Measurements from ENCODE around the gene PIK3R6. TPM values are rescaled to one million over a fixed set of nuclear protein-coding genes. Genes with fewer than 3 reads are reported as not detected.

The PIK3R6 gene
- total and polyA plus RNA-seq, 10 of the 15 experiments (the other 5 are each of a cell fraction or from before 2014, with no cell fraction given): 6.7 to 146 (median 68.2) TPM

DNA sequence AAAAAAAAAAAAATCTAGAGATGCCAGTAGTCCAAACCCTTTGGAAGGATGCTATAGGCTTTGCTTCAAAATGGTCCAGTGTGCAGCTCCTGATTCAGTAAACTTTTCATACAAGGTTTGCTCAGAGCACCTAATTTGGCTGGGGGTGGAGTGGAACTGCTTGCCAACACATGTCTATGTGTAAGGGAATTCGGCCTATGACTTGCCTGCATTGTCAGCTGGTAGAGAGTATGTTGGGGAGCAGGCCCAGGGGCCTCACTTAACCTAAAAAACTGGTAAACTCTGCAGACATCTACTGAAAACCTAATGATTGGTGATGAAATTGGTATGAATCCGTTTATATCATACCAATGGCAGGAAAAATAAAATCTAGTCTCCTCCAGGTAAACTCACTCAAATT lies 66.8 kb downstream of the PIK3R6 start:
- DNase-seq (ENCODE audit: low read depth, low spot score) (no peak), FAIRE-seq (no peak), ATAC-seq (no peak)
- H2AFZ ChIP-seq (ENCODE audit: control insufficient read depth, low read depth, low read length): no peak overlapping the region
- no peaks in the 10 kb centered on the region for H3K79me2 ChIP-seq (ENCODE audit: control insufficient read depth, insufficient read depth, low read length)
- H3K9ac ChIP-seq (ENCODE audit: control insufficient read depth, insufficient read depth, low read length): no peak overlapping the region
- H3K27me3 ChIP-seq (replicated peaks in 1 of 2; ENCODE audit: control insufficient read depth in 2 of 2, insufficient read depth in 2 of 2, low read length in 1 of 2): no peaks in the 10 kb centered on the region
- 58% methylated on average over 2 of the region's 2 CpGs for WGBS (ENCODE audit: insufficient coverage, insufficient replicate concordance, low lambda C conversion rate, missing lambda C conversion rate)
- BruUV-seq (replicated peaks): no TSS peak
- H3K4me3 ChIP-seq: no peak overlapping the region
- ChIA-PET SMC1A (ENCODE audit: uncharacterized antibody, unreplicated experiment) (interaction anchor here (0.7 to 2.1 kb wide), 3 partner anchors 15 to 196 kb away, joined by 3 to 5 read pairs (median 3); no protein-coding TSS in a partner anchor), CTCF (interaction anchor here (0.7 to 1.5 kb wide), 2 partner anchors 13 to 33 kb away, joined by 3 to 4 read pairs; no protein-coding TSS in a partner anchor), POLR2A (no interaction called here), RAD21 (ENCODE audit: unreplicated experiment) (no interaction called here)
- H3K4me2 ChIP-seq (ENCODE audit: control insufficient read depth, insufficient read depth): no peak overlapping the region
- H3K27ac ChIP-seq (ENCODE audit: control insufficient read depth, insufficient read depth): no peak overlapping the region
- peaks cover 38 to 47% of the 10 kb centered on the region in 2 experiments for H3K36me3 ChIP-seq (ENCODE audit: control insufficient read depth in 2 of 2, insufficient read depth in 2 of 2, low read length in 1 of 2)
- H3K4me1 ChIP-seq (ENCODE audit: control insufficient read depth, insufficient read depth, low read length): peaks cover 9% of the 10 kb centered on the region
- in situ Hi-C loops (cut with MboI): no loop called here
- no peaks in the 10 kb centered on the region for H3K9me3 ChIP-seq (replicated peaks; ENCODE audit: control insufficient read depth, insufficient read depth, low read length)
- no peaks in the 10 kb centered on the region for H4K20me1 ChIP-seq (ENCODE audit: control insufficient read depth, insufficient read depth)
- TF ChIP-seq CBFB (IDR thresholded peaks at IDR 0.05; ENCODE audit: low read depth): no peak
- TF ChIP-seq ETV6 (conservative IDR thresholded peaks at IDR 0.05 in 1 of 2, IDR thresholded peaks at IDR 0.05 in 1 of 2; ENCODE audit: borderline replicate concordance in 1 of 2, low read depth in 1 of 2): no peak
- no peak for TF ChIP-seq SP1 (IDR thresholded peaks at IDR 0.05; ENCODE audit: low read depth, low read length)
- TF ChIP-seq, protein P1, sequence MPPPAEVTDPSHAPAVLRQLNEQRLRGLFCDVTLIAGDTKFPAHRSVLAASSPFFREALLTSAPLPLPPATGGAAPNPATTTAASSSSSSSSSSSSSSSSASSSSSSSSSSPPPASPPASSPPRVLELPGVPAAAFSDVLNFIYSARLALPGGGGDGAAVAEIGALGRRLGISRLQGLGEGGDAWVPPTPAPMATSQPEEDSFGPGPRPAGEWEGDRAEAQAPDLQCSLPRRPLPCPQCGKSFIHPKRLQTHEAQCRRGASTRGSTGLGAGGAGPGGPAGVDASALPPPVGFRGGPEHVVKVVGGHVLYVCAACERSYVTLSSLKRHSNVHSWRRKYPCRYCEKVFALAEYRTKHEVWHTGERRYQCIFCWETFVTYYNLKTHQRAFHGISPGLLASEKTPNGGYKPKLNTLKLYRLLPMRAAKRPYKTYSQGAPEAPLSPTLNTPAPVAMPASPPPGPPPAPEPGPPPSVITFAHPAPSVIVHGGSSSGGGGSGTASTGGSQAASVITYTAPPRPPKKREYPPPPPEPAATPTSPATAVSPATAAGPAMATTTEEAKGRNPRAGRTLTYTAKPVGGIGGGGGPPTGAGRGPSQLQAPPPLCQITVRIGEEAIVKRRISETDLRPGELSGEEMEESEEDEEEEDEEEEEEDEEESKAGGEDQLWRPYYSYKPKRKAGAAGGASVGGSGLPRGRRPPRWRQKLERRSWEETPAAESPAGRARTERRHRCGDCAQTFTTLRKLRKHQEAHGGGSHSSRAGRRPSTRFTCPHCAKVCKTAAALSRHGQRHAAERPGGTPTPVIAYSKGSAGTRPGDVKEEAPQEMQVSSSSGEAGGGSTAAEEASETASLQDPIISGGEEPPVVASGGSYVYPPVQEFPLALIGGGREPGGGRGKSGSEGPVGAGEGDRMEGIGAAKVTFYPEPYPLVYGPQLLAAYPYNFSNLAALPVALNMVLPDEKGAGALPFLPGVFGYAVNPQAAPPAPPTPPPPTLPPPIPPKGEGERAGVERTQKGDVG (CRISPR knock-in tag; IDR thresholded peaks at IDR 0.05): no peak
- TF ChIP-seq TARDBP (IDR thresholded peaks at IDR 0.05; ENCODE audit: borderline replicate concordance): no peak
- no peak for TF ChIP-seq MTA3 (IDR thresholded peaks at IDR 0.05; ENCODE audit: borderline replicate concordance, low read length)
- TF ChIP-seq MYC (IDR thresholded peaks at IDR 0.05; ENCODE audit: insufficient read depth, insufficient read length, insufficient replicate concordance, low read length, severe bottlenecking): no peak
- no peak for TF ChIP-seq RCOR1 (conservative IDR thresholded peaks at IDR 0.05; ENCODE audit: low read depth, low read length)
- TF ChIP-seq SIX5 (IDR thresholded peaks at IDR 0.05; ENCODE audit: low read depth, low read length, severe bottlenecking): no peak
- TF ChIP-seq ASH2L (IDR thresholded peaks at IDR 0.05; ENCODE audit: borderline replicate concordance, low read depth): no peak
- TF ChIP-seq CREM (IDR thresholded peaks at IDR 0.05; ENCODE audit: low read depth): no peak
- no peak for TF ChIP-seq ZNF622 (IDR thresholded peaks at IDR 0.05)
- TF ChIP-seq IKZF2 (IDR thresholded peaks at IDR 0.05): no peak
- TF ChIP-seq LARP7 (IDR thresholded peaks at IDR 0.05): no peak
- TF ChIP-seq, protein P2, sequence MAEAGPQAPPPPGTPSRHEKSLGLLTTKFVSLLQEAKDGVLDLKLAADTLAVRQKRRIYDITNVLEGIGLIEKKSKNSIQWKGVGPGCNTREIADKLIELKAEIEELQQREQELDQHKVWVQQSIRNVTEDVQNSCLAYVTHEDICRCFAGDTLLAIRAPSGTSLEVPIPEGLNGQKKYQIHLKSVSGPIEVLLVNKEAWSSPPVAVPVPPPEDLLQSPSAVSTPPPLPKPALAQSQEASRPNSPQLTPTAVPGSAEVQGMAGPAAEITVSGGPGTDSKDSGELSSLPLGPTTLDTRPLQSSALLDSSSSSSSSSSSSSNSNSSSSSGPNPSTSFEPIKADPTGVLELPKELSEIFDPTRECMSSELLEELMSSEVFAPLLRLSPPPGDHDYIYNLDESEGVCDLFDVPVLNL (IDR thresholded peaks at IDR 0.05; ENCODE audit: low read depth, low read length): no peak
- no peak for TF ChIP-seq ZNF207 (IDR thresholded peaks at IDR 0.05; ENCODE audit: borderline replicate concordance)
- intact Hi-C loops (cut with micrococcal nuclease; ENCODE audit: unreplicated experiment): loop anchor here (10.0 kb wide), 1 partner anchor 194 kb away; no protein-coding TSS in a partner anchor

Data from GM12878 (cell line).